ENCODE results near the gene GRM2.

Gene GRM2

DNA sequence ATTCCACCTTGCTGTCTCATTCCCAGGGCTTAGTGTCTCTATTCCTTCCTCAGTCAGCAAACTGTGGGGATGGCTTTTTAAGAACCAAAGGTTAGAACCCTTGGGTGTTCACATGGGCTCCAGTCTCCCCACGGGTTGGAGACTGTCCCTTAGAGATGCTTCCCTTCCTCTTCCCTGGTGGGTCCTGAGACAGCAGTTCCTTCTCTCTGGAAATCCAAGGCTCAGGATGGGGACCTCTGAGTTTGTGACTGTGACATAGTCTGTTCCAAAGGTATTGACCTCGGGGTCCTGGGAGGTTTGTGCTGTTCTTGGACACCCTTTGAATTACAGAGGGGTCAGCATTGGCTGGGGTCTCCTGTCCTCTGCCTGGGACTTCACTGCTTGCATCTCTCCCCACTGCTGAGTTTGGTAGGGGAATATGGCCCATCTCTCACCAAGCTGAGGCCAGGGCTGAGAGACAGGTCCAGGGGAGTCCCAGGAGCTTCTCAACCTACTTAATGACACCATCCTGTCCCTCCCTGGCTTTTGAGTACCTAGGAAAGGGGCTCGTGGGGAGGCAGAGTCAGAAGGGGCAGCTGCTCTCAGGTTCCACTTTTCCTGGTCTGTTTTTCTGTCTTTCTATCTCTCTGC is 1.5 kb downstream of the GRM2 start:
- Histone ChIP-seq H3K27ac (ENCODE audit: low read depth, low read length) (no peak overlapping the region), H3K4me3 (ENCODE audit: low read length) (no peak overlapping the region), H3K9ac (ENCODE audit: low read depth, low read length) (no peak overlapping the region), H3K4me1 (ENCODE audit: insufficient read depth, low read length) (peaks cover 8% of the 10 kb centered on the region; the same call in 1 of the 2 replicates), H3K36me3 (ENCODE audit: insufficient read depth, low read length) (no peaks in the 10 kb centered on the region), H3K27me3 (ENCODE audit: insufficient read depth, low read length) (peaks cover 25% of the 10 kb centered on the region), H3K9me3 (ENCODE audit: insufficient read depth, low read depth, low read length) (no peaks in the 10 kb centered on the region)
- 76% methylated on average over 3 of the region's 3 CpGs for WGBS

DNA sequence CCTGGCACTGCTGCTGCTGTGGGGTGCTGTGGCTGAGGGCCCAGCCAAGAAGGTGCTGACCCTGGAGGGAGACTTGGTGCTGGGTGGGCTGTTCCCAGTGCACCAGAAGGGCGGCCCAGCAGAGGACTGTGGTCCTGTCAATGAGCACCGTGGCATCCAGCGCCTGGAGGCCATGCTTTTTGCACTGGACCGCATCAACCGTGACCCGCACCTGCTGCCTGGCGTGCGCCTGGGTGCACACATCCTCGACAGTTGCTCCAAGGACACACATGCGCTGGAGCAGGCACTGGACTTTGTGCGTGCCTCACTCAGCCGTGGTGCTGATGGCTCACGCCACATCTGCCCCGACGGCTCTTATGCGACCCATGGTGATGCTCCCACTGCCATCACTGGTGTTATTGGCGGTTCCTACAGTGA is 2.1 kb downstream of the GRM2 start:
- H3K27ac ChIP-seq (ENCODE audit: low read depth, low read length), result no peak overlapping the region
- WGBS, result 93% methylated on average over 17 of the region's 17 CpGs
- no peak overlapping the region for H3K9ac ChIP-seq (ENCODE audit: low read depth, low read length)
- no peaks in the 10 kb centered on the region for H3K9me3 ChIP-seq (ENCODE audit: insufficient read depth, low read depth, low read length)
- peaks cover 25% of the 10 kb centered on the region for H3K27me3 ChIP-seq (ENCODE audit: insufficient read depth, low read length)
- H3K36me3 ChIP-seq (ENCODE audit: insufficient read depth, low read length), result no peaks in the 10 kb centered on the region
- H3K4me1 ChIP-seq (ENCODE audit: insufficient read depth, low read length), result peaks cover 4% of the 10 kb centered on the region; the same call in 1 of the 2 replicates
- no peak overlapping the region for H3K4me3 ChIP-seq (ENCODE audit: low read length)

DNA sequence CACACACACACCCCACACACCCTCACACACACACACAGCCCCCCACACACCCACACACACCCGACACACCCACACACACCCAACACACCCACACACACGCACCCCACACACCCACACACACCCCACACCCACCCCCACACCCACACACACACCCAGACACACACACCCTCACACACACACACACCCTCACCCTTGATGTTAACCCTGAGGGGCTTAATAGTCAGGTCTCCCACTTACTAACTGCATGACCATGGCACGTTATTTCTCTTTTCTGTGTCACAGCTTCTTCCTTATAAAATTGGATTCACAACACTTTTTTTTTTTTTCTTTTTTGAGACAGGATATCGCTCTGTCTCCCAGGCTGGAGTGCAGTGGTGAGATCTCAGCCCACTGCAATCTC is 2.8 kb downstream of the GRM2 start:
- no peaks in the 10 kb centered on the region for H3K4me1 ChIP-seq (ENCODE audit: insufficient read depth, low read length)
- H3K9ac ChIP-seq (ENCODE audit: low read depth, low read length), result no peak overlapping the region
- 92% methylated on average over 4 of the region's 4 CpGs for WGBS
- peaks cover 25% of the 10 kb centered on the region for H3K27me3 ChIP-seq (ENCODE audit: insufficient read depth, low read length)
- H3K9me3 ChIP-seq (ENCODE audit: insufficient read depth, low read depth, low read length), result no peaks in the 10 kb centered on the region
- no peak overlapping the region for H3K27ac ChIP-seq (ENCODE audit: low read depth, low read length)
- no peak overlapping the region for H3K4me3 ChIP-seq (ENCODE audit: low read length)
- H3K36me3 ChIP-seq (ENCODE audit: insufficient read depth, low read length), result no peaks in the 10 kb centered on the region

DNA sequence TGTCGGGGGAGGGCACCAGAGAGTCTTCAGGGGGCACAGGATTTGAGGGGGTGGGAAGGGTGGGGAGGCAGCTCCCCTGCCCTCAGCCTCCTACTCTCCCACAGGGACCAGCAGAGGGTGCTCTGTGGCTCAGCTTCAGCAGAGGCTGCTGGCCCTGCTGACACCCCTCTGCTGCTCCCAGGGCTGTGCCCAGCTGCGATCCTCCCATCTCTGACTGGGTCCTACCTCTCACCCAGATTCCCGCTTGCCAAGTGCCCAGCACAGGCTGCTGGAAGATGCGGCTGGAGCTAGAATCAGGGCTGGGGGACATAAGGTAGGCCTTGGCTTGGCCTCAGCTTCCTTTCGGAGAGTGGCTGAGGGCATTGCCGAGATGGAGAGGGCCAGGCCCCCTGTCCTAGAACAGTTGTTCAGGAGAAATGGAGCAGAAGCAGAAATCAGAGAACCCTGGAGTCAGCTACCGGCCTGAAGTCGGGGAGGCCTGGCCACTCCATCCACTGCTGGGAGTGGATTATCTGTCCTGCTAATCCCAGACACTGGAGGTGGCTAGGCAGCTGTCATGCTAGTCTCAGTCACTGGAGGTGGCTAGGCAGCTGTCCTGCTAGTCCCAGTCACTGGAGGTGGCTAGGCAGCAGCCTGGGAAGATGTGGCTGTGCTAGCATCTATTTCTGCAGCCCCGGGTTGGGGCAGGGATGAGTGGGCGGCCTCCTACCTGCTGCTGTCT is 3.9 kb downstream of the GRM2 start:
- Histone ChIP-seq H3K9me3 (ENCODE audit: insufficient read depth, low read depth, low read length) (no peaks in the 10 kb centered on the region), H3K4me1 (ENCODE audit: insufficient read depth, low read length) (no peaks in the 10 kb centered on the region), H3K27me3 (ENCODE audit: insufficient read depth, low read length) (peaks cover 25% of the 10 kb centered on the region), H3K9ac (ENCODE audit: low read depth, low read length) (no peak overlapping the region), H3K4me3 (ENCODE audit: low read length) (no peak overlapping the region), H3K27ac (ENCODE audit: low read depth, low read length) (no peak overlapping the region), H3K36me3 (ENCODE audit: insufficient read depth, low read length) (no peaks in the 10 kb centered on the region)
- 86% methylated on average over 10 of the region's 10 CpGs for WGBS

DNA sequence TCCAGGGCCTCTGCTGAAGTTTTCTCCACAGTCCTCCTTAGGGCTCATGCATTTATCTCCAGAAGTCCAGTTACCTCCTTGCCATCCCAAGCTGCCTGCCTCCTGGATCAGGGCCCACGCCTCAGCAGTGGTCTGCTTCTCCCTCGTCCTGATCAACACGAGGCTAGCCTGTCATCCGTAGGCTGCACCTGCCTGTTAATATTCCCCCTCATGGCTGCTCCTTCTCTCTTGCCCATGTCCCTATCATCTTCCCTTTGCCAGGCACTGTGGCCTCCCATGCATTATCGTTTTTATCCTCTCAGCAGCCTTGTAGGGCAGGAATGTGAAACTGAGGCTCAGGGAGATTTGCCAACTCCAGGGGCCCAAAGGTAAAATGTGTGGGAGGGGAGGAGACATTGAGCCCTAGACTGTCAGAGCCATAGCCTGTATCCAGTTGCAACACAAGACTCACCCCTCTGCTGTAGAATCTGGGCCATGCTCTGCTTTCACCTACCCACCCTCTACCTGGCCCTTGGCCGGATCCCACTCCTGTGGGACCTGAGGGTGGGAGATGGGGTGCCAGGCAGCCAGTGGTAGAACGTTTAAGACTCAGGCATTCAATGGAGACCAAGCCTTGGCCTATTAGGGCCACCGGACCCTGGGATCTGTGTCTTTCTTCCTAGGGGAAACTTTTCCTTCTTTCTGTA is 4.6 kb downstream of the GRM2 start:
- no peak overlapping the region for H3K27ac ChIP-seq (ENCODE audit: low read depth, low read length)
- H3K4me1 ChIP-seq (ENCODE audit: insufficient read depth, low read length), result no peaks in the 10 kb centered on the region
- no peak overlapping the region for H3K4me3 ChIP-seq (ENCODE audit: low read length)
- H3K9me3 ChIP-seq (ENCODE audit: insufficient read depth, low read depth, low read length), result no peaks in the 10 kb centered on the region
- WGBS, result 88% methylated on average over 8 of the region's 8 CpGs
- no peaks in the 10 kb centered on the region for H3K36me3 ChIP-seq (ENCODE audit: insufficient read depth, low read length)
- peaks cover 25% of the 10 kb centered on the region for H3K27me3 ChIP-seq (ENCODE audit: insufficient read depth, low read length)
- no peak overlapping the region for H3K9ac ChIP-seq (ENCODE audit: low read depth, low read length)

DNA sequence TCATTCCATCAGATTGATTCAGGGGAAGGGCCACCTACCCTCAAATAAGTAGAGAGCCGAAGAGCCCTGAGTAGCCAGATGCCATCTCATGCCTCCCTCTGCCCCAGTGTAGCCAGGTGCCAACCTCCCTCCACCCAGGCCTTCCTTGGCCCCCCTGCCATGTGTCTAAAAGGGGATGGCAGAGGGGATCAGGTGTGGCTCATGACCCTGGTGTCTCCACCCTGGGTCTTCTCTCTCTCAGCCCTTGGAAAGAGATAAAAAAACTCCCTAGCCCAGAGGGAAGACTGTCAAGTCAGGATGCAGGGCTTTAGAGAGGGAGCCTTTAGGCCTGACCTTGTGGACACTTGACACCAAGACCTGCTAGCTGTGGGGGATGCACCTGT is 5.2 kb downstream of the GRM2 start:
- WGBS, result 92% methylated on average over 1 of the region's 1 CpG
- H3K9me3 ChIP-seq (ENCODE audit: insufficient read depth, low read depth, low read length), result no peaks in the 10 kb centered on the region
- no peaks in the 10 kb centered on the region for H3K36me3 ChIP-seq (ENCODE audit: insufficient read depth, low read length)

DNA sequence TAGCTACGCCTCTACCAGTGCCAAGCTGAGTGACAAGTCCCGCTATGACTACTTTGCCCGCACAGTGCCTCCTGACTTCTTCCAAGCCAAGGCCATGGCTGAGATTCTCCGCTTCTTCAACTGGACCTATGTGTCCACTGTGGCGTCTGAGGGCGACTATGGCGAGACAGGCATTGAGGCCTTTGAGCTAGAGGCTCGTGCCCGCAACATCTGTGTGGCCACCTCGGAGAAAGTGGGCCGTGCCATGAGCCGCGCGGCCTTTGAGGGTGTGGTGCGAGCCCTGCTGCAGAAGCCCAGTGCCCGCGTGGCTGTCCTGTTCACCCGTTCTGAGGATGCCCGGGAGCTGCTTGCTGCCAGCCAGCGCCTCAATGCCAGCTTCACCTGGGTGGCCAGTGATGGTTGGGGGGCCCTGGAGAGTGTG is 5.7 kb downstream of the GRM2 start:
- Histone ChIP-seq H3K9ac (ENCODE audit: low read depth, low read length) (no peak overlapping the region), H3K4me3 (ENCODE audit: low read length) (no peak overlapping the region), H3K36me3 (ENCODE audit: insufficient read depth, low read length) (no peaks in the 10 kb centered on the region), H3K27ac (ENCODE audit: low read depth, low read length) (no peak overlapping the region), H3K27me3 (ENCODE audit: insufficient read depth, low read length) (peaks cover 19% of the 10 kb centered on the region), H3K9me3 (ENCODE audit: insufficient read depth, low read depth, low read length) (no peaks in the 10 kb centered on the region), H3K4me1 (ENCODE audit: insufficient read depth, low read length) (no peaks in the 10 kb centered on the region)
- 95% methylated on average over 20 of the region's 20 CpGs for WGBS

More for the DNA sequence above, 5.2 kb downstream of the GRM2 start:
- Histone ChIP-seq H3K4me1 (ENCODE audit: insufficient read depth, low read length) (no peaks in the 10 kb centered on the region), H3K27ac (ENCODE audit: low read depth, low read length) (no peak overlapping the region), H3K9ac (ENCODE audit: low read depth, low read length) (no peak overlapping the region), H3K4me3 (ENCODE audit: low read length) (no peak overlapping the region), H3K27me3 (ENCODE audit: insufficient read depth, low read length) (peaks cover 24% of the 10 kb centered on the region)

DNA sequence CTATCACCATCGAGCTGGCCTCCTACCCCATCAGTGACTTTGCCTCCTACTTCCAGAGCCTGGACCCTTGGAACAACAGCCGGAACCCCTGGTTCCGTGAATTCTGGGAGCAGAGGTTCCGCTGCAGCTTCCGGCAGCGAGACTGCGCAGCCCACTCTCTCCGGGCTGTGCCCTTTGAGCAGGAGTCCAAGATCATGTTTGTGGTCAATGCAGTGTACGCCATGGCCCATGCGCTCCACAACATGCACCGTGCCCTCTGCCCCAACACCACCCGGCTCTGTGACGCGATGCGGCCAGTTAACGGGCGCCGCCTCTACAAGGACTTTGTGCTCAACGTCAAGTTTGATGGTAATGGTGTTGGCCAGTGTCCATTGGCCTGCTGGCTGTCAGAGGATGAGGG is 6.1 kb downstream of the GRM2 start:
- Histone ChIP-seq H3K9me3 (ENCODE audit: insufficient read depth, low read depth, low read length) (no peaks in the 10 kb centered on the region), H3K9ac (ENCODE audit: low read depth, low read length) (no peak overlapping the region), H3K4me3 (ENCODE audit: low read length) (no peak overlapping the region), H3K27me3 (ENCODE audit: insufficient read depth, low read length) (peaks cover 15% of the 10 kb centered on the region), H3K4me1 (ENCODE audit: insufficient read depth, low read length) (no peaks in the 10 kb centered on the region), H3K36me3 (ENCODE audit: insufficient read depth, low read length) (no peaks in the 10 kb centered on the region), H3K27ac (ENCODE audit: low read depth, low read length) (no peak overlapping the region)
- WGBS, result 96% methylated on average over 19 of the region's 19 CpGs

DNA sequence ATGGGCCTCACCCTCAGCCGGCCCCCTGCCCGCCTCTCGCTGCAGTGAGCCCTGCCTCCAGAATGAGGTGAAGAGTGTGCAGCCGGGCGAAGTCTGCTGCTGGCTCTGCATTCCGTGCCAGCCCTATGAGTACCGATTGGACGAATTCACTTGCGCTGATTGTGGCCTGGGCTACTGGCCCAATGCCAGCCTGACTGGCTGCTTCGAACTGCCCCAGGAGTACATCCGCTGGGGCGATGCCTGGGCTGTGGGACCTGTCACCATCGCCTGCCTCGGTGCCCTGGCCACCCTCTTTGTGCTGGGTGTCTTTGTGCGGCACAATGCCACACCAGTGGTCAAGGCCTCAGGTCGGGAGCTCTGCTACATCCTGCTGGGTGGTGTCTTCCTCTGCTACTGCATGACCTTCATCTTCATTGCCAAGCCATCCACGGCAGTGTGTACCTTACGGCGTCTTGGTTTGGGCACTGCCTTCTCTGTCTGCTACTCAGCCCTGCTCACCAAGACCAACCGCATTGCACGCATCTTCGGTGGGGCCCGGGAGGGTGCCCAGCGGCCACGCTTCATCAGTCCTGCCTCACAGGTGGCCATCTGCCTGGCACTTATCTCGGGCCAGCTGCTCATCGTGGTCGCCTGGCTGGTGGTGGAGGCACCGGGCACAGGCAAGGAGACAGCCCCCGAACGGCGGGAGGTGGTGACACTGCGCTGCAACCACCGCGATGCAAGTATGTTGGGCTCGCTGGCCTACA is 8.5 kb downstream of the GRM2 start:
- Histone ChIP-seq H3K9ac (ENCODE audit: low read depth, low read length) (no peak overlapping the region), H3K36me3 (ENCODE audit: insufficient read depth, low read length) (no peaks in the 10 kb centered on the region), H3K27ac (ENCODE audit: low read depth, low read length) (no peak overlapping the region), H3K27me3 (ENCODE audit: insufficient read depth, low read length) (no peaks in the 10 kb centered on the region), H3K4me1 (ENCODE audit: insufficient read depth, low read length) (no peaks in the 10 kb centered on the region), H3K9me3 (ENCODE audit: insufficient read depth, low read depth, low read length) (no peaks in the 10 kb centered on the region), H3K4me3 (ENCODE audit: low read length) (no peak overlapping the region)
- WGBS, result 95% methylated on average over 36 of the region's 36 CpGs

DNA sequence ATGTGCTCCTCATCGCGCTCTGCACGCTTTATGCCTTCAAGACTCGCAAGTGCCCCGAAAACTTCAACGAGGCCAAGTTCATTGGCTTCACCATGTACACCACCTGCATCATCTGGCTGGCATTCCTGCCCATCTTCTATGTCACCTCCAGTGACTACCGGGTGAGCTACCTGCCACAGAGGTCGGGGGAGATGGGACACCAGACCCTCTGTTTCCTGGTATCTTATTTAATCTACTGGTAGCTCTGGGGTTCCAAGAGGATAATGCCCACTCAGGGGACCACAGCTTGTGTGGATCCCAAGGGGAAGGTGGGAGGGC is 9.1 kb downstream of the GRM2 start:
- no peaks in the 10 kb centered on the region for H3K27me3 ChIP-seq (ENCODE audit: insufficient read depth, low read length)
- no peak overlapping the region for H3K4me3 ChIP-seq (ENCODE audit: low read length)
- WGBS, result 93% methylated on average over 8 of the region's 8 CpGs
- H3K4me1 ChIP-seq (ENCODE audit: insufficient read depth, low read length), result no peaks in the 10 kb centered on the region
- no peak overlapping the region for H3K27ac ChIP-seq (ENCODE audit: low read depth, low read length)
- H3K36me3 ChIP-seq (ENCODE audit: insufficient read depth, low read length), result no peaks in the 10 kb centered on the region
- H3K9me3 ChIP-seq (ENCODE audit: insufficient read depth, low read depth, low read length), result no peaks in the 10 kb centered on the region
- H3K9ac ChIP-seq (ENCODE audit: low read depth, low read length), result no peak overlapping the region

DNA sequence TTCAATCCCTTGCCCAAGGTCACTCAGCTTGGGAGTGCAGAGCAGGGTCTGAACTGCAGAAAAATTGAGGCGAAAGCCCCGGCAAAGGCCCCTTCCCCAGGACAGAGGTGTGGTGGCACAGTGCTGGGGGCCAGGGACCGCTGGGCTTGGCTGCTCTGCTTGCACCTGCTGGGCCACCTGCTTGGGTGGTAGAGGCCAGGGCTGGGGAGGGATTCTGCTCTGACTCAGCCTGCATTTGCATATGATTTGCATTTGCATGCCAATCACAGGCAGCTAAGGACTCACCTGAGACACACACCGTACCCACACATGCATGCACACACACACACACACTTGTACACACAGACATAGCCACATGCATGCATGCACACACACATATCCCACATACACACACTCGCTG is 9.9 kb downstream of the GRM2 start:
- Histone ChIP-seq H3K27me3 (ENCODE audit: insufficient read depth, low read length) (no peaks in the 10 kb centered on the region), H3K27ac (ENCODE audit: low read depth, low read length) (no peak overlapping the region), H3K4me1 (ENCODE audit: insufficient read depth, low read length) (no peaks in the 10 kb centered on the region), H3K4me3 (ENCODE audit: low read length) (no peak overlapping the region), H3K36me3 (ENCODE audit: insufficient read depth, low read length) (no peaks in the 10 kb centered on the region), H3K9ac (ENCODE audit: low read depth, low read length) (no peak overlapping the region), H3K9me3 (ENCODE audit: insufficient read depth, low read depth, low read length) (no peaks in the 10 kb centered on the region)
- WGBS, result 84% methylated on average over 5 of the region's 5 CpGs

All from HUES64 (cell line).